ENCODE measurements around the gene ALG14.

GRCh38 chr1:94993931-94994645 lies 78.7 kb downstream of the ALG14 start:
- TF ChIP-seq CTCF (conservative IDR thresholded peaks at IDR 0.05; ENCODE audit: low read depth, low read length) = no peak
- TF ChIP-seq USF2 (IDR thresholded peaks at IDR 0.05; ENCODE audit: low read depth, low read length) = no peak
- TF ChIP-seq MXI1 (IDR thresholded peaks at IDR 0.05; ENCODE audit: borderline replicate concordance, low read depth, low read length) = no peak
- TF ChIP-seq MAZ (IDR thresholded peaks at IDR 0.05; ENCODE audit: borderline replicate concordance, low read depth, low read length) = no peak
- TF ChIP-seq POLR2A (IDR thresholded peaks at IDR 0.05; ENCODE audit: low read depth, low read length) = no peak
- no peak for TF ChIP-seq SMC3 (IDR thresholded peaks at IDR 0.05; ENCODE audit: low read depth, low read length)
- no peak for TF ChIP-seq RAD21 (IDR thresholded peaks at IDR 0.05; ENCODE audit: low read length)
